ENCODE measurements around the gene IPO4.

IPO4 gene

DNA sequence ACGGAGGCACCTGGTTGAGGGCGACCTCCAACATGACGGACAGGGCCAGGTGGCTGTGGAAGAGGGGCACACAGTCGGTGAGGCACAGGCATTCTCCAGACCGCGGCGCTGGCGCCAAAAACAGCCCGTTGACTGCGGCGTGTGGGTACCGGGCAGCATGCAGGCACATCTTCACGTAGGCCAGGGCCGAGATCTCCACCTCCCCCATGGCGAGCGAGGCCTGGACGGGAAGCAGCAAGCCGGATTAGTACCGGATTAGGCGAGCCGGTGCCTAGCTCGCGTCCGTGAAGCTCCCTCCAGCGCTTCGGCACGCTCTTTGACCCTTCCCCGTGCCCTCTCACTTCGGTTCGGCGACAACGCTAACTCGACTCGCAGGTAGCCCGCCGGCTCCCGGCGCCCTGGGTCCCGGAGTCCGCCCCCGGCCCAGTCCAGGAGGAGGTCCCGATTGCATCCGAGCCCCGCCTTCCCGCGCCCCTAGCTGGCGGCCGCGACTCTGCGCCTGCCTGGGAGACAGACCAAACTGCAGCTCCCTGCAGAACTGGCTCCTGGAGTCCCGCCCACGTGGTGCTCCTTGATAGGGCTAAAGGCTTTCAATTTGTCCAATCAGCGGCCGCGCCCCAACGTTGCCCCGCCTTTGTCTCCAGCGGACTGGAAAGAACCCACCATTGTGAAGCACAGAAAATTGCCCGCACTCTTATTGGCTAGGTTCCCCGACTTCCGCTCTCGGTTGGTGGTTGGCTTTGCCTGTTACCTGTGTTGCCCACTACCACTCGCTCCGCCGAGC is 47.3 kb downstream of the IPO4 start, which contains the start of gene EMC9:
EMC9 (minus strand) TSS at position 495 of the 784 bp plus-strand sequence; CDS start at position 208, 287 bp downstream.
- TF ChIP-seq, protein P1, sequence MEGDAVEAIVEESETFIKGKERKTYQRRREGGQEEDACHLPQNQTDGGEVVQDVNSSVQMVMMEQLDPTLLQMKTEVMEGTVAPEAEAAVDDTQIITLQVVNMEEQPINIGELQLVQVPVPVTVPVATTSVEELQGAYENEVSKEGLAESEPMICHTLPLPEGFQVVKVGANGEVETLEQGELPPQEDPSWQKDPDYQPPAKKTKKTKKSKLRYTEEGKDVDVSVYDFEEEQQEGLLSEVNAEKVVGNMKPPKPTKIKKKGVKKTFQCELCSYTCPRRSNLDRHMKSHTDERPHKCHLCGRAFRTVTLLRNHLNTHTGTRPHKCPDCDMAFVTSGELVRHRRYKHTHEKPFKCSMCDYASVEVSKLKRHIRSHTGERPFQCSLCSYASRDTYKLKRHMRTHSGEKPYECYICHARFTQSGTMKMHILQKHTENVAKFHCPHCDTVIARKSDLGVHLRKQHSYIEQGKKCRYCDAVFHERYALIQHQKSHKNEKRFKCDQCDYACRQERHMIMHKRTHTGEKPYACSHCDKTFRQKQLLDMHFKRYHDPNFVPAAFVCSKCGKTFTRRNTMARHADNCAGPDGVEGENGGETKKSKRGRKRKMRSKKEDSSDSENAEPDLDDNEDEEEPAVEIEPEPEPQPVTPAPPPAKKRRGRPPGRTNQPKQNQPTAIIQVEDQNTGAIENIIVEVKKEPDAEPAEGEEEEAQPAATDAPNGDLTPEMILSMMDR (IDR thresholded peaks at IDR 0.05; ENCODE audit: control insufficient read depth, insufficient read depth, low read depth, low read length, missing control alignments) = peak; percentile 43
- H3K4me3 ChIP-seq (ENCODE audit: control insufficient read depth, low read depth, low read length) = peak within 1 kb of the TSS; percentile 99
- DNase-seq (ENCODE audit: low read depth) = peak; percentile 95

DNA sequence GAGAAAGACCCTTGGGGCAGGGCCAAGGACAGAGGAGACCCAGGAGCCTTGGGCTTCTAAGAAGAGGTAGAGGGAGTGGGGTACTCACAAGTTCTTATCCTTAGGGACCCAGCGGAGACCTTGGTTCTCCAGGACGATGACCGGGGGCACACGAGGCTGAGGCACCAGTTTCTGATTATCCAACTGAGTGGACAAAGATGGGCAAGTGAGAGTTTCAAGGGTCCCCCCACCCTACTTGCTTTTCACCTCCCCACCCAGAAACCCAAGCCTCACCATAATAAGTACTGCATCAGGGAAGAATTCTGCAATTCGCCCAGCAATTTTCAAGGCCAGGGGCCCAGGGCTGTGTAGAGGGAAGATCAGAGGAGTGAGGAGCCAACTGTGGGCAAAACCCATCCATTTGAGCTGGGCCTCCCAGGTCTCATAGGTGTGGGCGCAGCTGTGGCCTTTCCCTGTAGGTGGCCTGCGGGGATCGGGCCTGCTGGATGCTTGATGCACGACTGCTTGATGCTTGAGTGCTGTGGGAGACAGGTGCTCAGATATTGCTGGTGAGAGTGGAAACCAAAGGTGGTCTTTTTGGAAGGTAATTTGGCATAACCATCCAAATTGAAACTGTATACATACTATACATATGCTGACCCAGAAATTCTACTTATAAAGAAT is 49.2 kb downstream of the IPO4 start:
- peak overlapping the region; percentile 9 for H3K4me3 ChIP-seq (ENCODE audit: control insufficient read depth, low read depth, low read length)
- TF ChIP-seq, protein P1 (IDR thresholded peaks at IDR 0.05; ENCODE audit: control insufficient read depth, insufficient read depth, low read depth, low read length, missing control alignments) = no peak
- DNase-seq (ENCODE audit: low read depth) = no peak

DNA sequence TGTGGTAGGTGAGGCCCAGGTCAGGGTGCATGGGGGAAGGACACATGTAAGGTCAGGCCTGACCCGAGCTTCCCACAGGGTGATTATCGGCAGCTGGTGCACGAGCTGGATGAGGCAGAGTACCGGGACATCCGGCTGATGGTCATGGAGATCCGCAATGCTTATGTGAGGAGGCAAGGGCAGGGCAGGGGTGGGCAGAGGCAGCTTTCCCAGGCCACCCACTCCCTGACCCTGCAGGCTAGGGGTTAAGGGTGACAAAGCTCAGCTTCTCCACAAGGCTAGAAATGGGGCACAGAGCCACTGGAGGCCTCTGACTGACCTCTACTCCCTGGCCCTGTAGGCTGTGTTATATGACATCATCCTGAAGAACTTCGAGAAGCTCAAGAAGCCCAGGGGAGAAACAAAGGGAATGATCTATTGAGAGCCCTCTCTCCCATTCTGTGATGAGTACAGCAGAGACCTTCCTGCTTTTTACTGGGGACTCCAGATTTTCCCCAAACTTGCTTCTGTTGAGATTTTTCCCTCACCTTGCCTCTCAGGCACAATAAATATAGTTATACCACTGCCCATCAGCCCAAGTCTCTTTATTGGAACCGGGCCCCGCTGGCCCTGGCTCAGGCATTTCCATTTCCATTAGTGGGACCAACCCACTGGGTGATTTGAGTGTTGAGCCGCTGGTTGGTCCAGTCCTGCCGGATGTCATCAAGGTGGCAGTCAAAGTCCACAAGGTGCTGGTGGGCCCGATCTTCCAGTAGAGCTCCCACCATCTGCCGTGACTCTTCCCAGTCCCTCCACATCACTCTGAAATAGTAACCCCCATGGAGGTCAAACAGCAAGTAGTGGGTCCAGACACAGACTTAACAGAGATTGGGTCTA is 50.0 kb downstream of the IPO4 start:
- TF ChIP-seq, protein P1 (IDR thresholded peaks at IDR 0.05; ENCODE audit: control insufficient read depth, insufficient read depth, low read depth, low read length, missing control alignments) = no peak
- H3K4me3 ChIP-seq (ENCODE audit: control insufficient read depth, low read depth, low read length) = no peak overlapping the region
- DNase-seq (ENCODE audit: low read depth) = no peak

DNA sequence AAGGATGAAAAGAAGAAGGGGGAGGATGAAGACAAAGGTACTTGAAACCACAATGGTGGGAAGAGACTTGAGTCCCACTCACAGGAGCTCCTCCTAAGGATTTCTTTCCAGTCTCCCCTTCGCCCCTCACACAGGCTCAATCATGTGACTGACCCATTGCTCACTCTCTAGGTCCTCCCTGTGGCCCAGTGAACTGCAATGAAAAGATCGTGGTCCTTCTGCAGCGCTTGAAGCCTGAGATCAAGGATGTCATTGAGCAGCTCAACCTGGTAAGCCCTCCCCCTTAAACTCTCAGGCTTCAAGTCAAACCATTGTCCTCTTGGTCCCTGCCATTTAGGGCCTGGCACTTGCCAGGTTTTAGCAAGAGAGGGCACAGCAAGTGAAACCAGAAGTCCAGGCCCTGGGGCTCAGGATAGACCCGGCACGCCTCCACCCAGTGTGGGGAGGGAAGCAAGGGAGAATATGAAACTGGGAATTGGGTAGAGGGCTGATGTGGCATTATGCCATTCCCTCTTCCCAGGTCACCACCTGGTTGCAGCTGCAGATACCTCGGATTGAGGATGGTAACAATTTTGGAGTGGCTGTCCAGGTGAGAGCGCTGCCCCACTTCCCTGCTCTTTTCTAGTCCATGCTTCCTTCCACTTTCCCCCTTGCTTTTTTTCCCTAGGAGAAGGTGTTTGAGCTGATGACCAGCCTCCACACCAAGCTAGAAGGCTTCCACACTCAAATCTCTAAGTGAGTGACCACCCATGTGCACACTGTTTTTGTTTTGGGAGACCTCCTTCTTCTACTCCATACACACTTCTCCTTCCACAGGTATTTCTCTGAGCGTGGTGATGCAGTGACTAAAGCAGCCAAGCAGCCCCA is 50.9 kb downstream of the IPO4 start:
- DNase-seq (ENCODE audit: low read depth) = no peak
- TF ChIP-seq, protein P1 (IDR thresholded peaks at IDR 0.05; ENCODE audit: control insufficient read depth, insufficient read depth, low read depth, low read length, missing control alignments) = no peak
- no peak overlapping the region for H3K4me3 ChIP-seq (ENCODE audit: control insufficient read depth, low read depth, low read length)

DNA sequence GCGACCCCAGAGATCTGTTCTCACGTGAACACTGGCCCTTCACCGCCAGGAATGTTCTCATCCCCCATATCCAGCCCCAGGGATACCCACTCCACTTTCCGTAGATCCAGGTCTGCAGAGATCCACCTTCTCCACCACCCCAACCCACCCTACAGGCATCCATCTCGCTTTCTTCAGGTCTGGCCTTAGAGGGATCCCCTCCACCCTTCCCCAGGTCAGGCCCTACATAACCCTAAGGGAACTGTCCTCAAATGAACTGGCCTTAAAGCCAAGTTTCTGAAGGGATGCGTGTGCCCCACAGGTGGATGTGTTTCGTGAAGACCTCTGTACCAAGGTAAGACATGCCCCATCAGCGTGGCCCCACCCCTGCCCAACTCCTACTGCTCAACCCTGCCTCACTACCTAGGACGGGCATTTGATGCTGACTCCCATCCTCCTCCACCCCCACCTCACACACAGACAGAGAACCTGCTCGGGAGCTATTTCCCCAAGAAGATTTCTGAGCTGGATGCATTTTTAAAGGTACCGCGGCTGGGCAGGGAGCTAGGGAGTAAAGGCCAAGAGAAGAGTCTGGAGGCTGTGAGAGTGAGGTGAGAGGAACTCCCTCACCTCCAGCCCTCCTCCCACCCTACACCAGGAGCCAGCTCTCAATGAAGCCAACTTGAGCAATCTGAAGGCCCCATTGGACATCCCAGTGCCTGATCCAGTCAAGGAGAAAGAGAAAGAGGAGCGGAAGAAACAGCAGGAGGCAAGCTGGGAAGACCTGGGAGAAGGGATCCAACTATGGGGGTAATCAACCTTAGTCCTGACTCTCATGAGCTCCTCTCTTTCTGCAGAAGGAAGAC is 51.7 kb downstream of the IPO4 start:
- TF ChIP-seq, protein P1 (IDR thresholded peaks at IDR 0.05; ENCODE audit: control insufficient read depth, insufficient read depth, low read depth, low read length, missing control alignments) = no peak
- no peak for DNase-seq (ENCODE audit: low read depth)
- peak overlapping the region; percentile 61 for H3K4me3 ChIP-seq (ENCODE audit: control insufficient read depth, low read depth, low read length)

Measured in AG09309 (cell line).